GM15510 (cell line): ENCODE results near the gene ARHGEF1.

Experiments used
- POLR2A ChIP-seq: IDR thresholded peaks from 3 replicates; pipeline ENCODE4 v1.6.1; 2011; ENCODE audit warnings: borderline replicate concordance; ENCODE audit not compliant: insufficient read length; ENCODE audit errors: extremely low read depth

The ARHGEF1 gene

DNA sequence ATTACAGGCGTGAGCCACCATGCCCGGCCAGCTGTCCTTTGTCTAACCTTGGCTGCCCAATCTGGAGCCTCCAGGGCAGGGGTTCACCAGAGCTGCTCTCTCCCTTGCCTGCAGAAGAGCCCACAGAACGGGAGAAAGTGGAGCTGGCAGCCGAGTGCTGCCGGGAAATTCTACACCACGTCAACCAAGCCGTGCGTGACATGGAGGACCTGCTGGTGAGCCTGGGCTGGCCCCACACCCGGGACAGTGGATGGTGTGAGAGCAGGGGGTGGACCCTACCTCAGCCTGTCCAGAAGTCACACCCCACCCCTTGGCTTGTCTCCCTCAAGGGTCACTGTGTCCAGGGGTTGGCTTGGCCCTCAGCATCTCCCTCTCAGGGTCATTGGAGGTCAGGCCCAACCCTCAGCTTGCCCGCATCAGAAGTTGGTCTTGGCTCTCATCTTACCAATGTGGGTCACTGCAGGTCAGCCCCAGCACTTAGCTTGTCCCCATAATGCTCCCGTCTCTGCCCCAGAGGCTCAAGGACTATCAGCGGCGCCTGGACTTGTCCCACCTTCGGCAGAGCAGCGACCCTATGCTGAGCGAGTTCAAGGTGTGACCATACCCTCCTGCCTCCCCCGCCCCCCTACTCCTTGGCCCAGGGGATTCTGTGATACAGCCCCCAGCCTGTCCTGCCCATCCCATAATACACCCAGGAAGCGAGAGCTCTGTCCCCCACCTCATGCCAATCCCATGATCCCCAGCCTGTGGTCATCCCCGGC, 20.4 kb downstream of the ARHGEF1 start:
- no peak for TF ChIP-seq POLR2A

DNA sequence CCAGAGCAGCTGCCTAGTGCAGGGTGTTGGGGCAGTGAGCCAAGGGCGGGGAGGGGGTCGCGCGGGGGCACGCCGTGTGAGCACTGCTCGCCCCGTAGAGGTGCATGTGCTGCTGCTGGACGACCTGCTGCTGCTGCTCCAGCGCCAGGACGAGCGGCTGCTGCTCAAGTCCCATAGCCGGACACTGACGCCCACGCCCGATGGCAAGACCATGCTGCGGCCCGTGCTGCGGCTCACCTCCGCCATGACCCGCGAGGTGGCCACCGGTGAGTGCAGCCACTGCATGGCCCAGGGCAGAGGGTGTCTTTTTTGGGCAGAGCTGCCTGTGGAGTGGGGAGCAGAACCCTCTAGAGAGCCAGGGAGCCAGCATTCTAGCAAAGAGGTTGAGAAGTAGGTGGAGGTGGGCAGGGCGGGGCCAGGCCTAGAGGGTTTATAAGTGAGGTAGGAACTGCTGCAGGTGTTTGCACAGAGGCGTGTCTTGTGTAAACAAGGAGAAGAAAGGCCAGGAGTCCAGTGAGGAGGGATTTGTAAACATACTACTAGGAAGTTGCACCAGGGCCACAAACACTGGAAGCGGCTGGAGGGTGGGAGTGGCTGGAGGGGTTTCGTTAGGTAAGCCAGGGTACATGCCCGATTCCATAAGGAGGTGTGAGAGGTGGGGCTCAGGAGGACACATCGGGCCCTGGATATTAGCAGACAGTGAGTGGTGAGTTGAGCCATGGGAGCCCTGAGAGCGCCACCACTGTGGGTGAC, 21.3 kb downstream of the ARHGEF1 start:
- TF ChIP-seq POLR2A = no peak

DNA sequence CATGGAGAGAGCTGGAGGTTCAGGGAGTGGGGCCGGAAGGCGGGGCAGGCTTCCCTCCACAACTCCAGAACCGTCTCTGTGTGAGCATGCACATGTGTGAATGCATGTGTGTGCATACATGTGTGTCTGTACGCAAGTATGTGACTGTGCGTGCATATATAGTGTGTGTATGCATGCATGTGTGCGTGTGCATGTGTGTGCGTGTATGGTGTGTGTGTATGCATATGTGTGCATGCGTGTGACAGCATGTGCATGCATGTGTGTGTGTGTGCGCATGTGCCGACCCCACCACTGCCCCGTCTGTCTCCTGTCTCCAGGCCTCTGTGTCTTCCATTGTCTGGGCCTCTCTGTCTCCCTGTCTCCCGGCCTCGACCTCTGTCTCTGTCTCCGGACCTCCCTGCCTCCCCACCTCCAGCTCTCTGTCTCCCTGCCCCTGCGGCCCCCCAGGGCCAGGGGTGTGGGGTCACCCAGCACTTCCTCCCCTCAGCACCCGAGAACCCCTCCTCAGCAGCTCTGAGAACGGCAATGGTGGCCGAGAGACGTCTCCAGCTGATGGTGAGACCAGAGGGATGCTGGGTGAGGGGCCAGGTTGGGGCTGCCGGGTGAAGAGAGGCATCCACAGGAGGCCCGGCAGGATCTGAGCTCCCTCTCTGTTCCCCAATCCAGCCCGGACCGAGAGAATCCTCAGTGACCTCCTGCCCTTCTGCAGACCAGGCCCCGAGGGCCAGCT, 22.5 kb downstream of the ARHGEF1 start:
- no peak for TF ChIP-seq POLR2A

DNA sequence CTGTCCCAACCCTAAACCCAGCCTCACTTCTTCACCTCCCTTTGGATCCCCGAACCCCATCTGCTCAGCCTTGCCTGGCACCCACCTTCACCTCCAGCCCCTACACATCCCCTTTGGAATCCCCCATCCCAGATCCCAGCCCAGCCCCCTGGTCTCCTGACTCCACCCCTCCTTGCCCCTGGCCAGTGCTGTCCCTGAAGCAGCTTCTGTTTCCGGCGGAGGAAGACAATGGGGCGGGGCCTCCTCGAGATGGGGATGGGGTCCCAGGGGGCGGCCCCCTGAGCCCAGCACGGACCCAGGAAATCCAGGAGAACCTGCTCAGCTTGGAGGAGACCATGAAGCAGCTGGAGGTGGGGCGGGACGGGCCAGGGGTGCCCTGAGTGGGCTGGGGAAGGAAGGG, 23.3 kb downstream of the ARHGEF1 start:
- TF ChIP-seq POLR2A = no peak

DNA sequence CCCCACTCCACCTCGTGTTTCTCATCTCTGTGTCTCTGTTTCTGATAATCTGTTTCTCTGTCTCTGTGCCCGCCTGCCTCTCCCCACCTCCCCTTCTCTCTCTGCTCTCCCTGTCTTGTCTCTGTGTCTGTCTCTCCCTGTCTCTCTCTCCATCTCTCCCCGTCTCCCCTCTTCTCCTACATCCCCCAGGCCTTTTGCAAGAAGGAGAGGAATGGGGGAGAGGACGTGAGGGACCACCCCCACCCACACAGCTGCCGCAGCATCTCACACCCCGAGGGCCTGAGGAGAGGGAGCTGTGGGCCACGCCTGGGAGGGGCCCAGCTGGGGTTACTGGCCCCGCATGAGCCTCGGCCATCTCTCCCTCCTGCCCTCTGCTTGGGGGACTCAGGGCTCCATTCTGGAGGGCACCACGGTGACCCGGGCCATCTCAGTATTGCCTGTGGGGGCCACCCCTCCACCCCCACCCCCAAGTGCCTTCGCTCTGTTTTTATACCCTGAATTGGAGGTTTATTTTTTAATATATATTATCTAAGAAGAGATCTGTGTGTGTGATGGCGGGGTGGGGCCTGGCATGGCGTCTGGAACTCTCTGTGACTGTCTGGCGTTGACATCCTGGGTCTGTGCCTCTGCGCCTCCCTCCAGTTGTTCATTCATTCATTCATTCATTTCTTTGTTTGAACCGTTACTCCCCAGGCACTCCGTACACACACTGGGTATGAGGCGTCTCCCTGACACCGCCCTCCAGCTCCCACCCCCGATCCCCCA, 24.1 kb downstream of the ARHGEF1 start:
- peak; percentile 2 for TF ChIP-seq POLR2A

DNA sequence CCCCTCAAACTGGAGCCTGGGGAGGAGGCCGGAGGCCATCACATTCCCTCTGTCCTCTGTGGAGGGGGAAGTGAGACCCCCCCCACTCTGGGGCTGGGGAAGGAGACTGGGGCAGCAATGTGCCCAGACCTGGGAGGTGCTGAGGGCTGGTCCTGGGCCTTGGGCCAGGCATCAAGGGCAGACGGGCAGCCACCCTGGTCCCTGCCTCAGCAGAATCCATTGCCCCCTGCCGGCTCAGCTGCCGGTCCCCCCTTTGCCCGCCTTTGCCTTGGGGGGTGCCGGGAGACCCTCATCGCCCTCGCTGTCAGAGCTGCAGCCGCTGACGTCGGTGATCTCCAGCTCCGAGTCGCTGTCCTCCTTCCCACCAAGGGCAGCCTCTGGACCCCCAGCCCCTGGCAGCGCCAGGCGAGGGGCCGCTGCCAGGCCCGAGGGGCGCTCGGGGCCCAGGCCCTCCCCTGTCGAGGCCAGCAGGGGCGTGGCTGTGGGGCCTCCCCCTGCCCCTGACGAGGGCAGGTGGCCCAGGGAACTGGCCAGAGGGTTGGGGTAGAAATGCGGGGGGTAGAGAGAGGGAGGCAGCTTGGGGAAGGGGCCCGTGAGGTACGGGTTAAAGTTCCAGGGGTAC, 25.1 kb downstream of the ARHGEF1 start:
- TF ChIP-seq POLR2A = no peak

DNA sequence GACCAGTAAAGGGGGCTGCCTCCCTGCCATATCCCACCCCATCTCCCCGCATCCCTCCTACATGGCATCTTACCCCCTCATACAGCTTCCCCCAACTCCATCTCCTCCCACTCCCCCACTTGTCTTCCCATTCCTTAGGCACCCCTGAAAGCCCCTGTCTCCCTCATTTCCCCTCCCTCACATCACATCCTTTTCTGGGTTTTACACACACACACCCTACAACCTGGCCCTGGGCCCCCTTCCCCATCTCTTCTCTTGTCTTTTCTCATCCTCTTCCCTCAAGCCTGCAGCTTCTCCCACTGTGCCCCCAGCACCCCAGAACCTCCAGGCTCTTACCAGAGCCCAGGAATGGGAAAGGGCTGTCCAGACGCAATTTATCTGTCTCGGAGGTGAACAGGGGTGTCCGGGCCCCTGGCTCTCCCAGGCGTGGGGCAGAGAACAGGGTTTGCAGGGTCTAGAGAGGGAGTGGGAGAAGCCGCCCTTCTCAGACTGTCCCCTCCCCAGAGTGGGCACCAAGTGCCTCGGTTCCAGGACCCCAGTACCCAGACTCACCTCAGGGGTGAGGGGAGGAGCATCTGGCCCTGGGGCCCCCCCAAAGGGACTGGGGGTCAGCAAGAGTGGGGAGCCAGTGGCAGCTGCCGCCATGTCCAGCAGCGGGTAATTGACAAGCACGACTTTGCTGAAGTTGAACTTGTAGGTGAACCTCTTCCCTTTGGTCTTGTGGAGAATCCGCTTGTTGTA, 25.9 kb downstream of the ARHGEF1 start:
- TF ChIP-seq POLR2A = no peak

DNA sequence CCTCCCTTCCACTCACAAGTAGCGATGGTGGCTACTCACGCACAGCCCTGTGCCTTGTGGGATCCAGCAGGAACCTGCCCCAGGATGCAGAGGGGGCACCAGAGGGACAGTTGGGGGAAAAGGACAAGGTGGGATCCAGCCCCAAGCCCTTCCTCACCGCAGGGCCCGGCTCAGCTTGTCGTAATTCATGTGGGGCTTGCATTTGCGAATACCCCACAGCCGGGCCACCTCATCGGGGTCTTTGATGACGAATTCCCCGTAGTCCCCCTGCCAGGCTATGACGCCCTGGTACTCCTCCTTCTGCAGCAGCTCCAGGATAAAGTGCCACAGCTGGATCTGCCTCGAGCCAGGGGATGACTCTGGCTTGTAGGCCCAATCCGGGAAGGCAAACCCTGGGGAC, 26.7 kb downstream of the ARHGEF1 start:
- no peak for TF ChIP-seq POLR2A

DNA sequence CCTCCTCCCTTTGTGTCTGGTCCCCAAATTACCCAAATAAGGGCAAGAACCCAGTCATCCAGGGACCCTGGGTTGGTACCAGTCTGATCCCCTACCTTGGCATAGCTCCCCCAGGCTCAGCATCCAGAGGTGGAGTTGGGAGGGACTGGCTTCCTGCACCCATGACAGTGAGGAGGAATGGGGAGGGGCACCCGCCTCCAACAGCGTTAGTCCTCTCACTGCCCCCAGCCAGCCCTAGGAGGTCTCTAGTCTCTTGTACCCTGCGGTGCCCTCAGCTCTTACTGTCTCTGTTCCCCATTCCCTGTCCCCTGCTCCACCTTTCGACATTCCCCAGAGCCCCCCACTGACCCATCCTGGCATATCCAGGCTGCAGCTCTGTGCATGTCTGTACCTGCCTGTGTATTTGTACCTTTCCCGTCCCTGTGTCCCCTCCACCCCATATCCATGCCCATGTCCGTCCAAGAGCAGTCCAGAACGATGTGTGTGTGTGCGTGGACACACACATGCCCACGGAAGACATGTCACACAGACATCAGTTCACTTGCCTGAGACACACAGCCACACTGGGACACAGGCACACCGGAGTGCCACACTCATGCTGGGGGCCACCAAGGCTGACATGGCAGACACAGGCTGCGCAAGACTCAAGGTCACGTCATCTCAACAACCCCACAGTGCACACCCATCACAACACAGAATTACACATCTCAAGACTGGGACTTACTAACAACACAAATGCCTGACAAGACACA, 27.4 kb downstream of the ARHGEF1 start:
- no peak for TF ChIP-seq POLR2A

DNA sequence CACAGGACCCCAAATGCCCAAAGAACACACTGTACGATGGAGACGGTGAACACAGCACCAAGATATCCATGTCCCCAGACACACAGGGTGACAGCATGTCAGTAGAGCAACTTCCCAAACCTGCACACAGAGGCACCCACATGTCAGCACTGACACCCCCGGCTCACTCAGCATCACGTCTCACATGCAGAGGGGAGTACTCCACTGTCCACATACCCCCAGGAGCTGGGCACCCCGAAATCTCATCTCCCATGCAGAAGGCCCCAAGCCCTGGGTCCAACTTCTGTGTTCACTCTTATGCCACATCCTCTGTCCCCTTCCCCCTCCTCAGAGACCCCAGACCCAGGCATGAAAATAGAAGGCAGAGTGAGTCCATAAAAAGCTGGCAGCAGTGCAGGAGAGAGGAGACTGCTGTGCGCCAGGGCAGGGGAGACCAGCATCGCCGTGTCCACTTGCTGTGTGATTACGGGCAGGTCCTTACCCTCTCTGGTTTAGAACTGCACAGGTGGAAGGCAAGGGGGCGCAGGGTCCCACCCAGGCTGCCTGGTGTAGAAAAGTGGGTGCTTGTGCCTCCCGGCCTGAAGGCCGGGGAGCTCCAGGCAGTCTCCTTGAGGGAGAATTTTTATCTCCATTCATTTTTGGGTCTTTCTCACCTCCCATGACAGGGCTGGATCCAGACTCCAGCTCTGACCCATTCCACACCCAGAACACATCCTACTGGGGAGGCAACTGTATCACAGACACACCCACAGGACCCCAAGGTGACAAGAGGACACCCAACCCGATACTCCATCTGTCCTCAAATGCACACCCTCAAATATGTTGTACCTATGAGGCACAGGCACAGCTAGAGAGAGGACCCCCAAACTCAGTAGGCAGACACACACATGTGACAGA, 28.3 kb downstream of the ARHGEF1 start:
- TF ChIP-seq POLR2A = no peak

DNA sequence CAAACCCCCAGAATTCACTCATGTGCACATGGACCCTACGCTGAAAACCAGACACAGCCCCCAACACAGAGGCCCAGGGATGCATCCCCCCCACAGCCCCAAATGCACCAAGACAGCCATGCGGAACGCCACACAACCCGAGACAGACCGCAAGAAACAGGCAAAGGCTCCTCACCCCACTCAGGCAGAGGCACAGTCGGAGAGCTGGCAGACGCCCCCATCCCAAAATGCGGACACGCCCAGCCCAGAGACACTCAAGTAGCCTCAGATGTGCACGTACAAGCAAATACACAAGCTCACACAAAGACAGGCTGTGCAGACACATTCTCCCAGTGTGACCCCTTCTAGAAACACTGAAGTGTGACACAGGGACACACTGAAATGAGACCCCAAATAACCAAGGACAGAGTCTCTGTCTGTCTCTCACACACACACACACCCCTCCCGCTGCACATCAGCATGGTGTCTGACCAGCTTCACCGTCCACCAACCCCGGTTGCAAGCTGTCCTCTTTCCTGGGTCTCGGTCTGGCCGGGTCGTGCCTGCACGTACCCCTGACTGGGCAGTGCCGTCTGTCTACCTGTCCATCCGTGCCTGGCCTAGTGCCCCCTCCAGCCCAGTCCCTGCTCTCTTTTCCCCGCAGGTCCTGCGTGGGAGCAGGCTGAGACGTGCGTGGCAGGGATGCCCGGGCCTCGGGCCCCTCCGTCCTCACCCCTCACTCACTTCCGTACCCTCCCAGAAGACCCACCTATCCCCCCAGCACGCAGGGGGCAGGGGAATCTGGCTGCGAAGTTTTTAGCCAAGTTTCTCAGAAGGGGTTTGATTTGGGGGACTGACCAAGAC, 29.1 kb downstream of the ARHGEF1 start:
- TF ChIP-seq POLR2A = no peak
